Stimulated activated CD8-positive, alpha-beta memory T cell treated with anti-CD3 and anti-CD28 coated beads, Interleukin-2, amount 100 ng/mL, for 48 hours (primary cell): ENCODE data around the gene PRDM10.
"Not testable (repeated sequence)": the region's sequence is repeated elsewhere in the genome, so short reads cannot be mapped to it uniquely, and the experiment has no call there.

Source experiments
- DNase-seq, 2 donors: peaks; one replicate each; pipeline ENCODE4 v3.0.0-alpha.2; 2020; ENCODE audit warnings: low read depth in 2 of 2

The PRDM10 gene

DNA sequence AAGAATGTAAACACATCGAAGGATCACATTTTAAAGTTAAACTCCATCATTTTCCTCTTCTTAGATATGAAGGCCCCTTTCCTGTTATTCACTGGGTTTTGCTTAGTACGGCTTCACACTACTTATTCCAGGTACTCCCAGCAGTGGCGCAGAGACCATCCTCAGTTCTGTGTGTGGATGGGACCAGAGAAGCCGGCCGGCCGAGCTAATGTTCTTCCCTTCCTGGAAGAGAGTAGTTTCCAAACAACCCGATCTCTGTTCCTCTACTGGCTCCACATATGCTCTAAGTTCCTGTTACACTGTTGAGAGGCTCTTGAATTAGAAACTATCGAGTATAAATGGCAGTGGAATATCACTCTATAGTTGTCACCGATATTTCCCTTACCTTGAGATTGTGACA is 106.6 kb downstream of the PRDM10 start:
- DNase-seq = no peak

GRCh38 chr11:129895126-129896041 is 107.3 kb downstream of the PRDM10 start, which contains the start of gene NFRKB:
NFRKB (minus strand) TSS chr11:129895578; CDS start chr11:129892849, 2,729 bp downstream.
- DNase-seq = peak; percentile 83 to 90

DNA sequence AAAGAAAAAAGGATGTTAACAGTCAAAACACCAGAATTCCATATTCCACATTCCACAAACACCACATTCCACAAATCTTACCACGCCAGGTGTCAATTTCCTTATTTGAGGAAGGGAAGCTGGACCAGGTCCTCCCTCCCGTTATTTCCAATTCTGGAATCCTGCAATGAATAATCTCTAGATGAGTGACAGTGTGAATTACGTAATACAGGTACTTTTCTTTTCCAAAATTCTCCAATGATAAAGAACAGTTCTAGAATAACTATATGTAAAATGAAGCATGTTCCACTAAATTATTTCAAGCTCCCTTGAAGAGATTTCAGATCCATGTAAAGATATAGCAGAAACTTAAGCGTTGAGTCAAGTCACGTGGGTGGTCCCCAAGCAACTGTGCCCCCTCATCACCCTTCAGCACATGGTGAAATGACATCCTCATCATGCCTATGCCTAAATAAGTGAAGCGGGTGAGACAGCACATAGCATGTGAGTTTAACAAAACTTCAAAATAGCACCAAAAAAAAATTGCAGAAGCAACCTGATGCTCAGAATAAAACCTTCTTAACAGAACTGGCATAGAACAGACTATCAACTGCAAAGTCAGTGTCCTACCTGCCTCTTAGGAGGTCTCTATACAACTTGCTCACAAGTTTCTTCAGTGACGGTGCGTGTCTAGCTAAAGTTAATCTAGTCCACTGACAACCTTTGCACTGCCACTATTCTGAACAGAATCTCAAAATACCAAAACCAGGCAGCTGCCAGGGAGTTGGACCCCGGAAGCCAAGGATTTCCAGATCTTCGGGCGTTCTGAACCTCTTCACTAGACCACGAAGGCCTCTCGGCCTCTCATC is 108.1 kb downstream of the PRDM10 start:
- no peak for DNase-seq

DNA sequence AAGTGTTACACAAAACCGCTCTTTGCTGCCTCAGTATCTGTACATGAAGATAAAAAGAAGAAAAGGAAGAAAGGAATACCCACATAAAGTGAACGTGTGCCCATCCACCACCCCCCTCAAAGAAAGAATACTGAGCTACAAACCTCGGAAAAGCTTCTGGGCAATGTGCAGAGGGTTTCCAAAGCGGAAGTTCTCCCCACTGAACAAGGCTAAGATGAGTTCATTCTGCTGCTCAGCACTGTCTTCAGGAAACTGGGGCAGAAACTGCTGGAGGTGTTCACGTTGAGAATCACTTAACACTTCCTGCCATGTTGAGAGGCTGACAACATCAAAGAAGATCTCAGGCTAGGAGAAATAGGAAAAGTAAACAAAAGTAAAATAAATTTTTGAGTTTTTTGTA is 114.2 kb downstream of the PRDM10 start:
- no peak for DNase-seq

- DNase-seq = no peak
These were observed 117.3 kb downstream of the PRDM10 start for GRCh38 chr11:129885381-129885780.

- no peak for DNase-seq
These were observed 118.1 kb downstream of the PRDM10 start for GRCh38 chr11:129884581-129884980.

DNA sequence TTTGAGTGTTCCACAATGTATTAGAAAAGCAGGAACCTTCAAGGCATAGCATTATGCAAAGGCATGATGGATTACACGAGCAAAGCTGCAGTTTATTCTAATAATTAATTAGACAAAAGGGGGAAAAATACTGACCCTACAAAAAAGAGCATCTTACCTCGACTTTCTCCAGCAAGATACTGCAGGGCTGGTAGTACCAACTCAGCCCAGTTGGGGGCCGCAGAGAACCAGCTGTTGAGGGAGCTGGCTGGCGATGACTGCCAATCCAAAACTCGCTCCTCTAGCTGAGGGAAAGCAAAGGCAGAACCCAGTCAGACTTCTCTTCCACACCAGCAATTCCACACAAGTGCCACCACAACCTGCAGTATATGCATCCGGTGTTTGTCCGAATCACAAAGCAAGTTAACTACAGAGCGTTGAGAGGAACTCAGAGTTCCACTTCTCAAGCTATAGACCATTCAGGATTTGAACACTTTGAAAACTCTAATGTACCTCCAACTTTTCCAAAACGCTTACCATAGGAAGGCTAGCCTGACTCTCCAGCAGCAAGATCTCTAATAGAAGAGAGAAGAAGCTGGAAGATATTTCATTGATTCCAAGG is 121.0 kb downstream of the PRDM10 start:
- DNase-seq = peak in 1 of 2 donors; percentile 32

- DNase-seq = no peak
These were observed 122.3 kb downstream of the PRDM10 start for GRCh38 chr11:129880311-129880710.

DNA sequence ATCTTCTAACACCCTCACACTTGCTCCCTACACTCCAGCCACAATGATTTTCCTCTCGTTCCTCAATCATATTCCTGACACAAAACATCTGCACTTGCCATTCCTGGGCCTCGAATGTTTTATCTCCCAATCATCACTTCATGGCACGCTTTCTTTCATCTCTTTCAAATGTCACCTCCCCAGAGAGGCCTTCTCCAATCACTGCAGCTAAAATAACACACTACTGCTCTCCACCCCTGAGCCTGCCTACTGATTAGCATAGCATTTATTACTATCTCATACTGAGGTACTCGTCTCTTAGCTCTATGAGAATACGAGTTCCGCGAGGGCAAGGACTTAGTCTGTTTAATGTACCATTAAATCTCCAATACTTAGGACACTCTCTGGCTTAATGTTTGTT is 130.7 kb downstream of the PRDM10 start:
- DNase-seq = no peak

DNA sequence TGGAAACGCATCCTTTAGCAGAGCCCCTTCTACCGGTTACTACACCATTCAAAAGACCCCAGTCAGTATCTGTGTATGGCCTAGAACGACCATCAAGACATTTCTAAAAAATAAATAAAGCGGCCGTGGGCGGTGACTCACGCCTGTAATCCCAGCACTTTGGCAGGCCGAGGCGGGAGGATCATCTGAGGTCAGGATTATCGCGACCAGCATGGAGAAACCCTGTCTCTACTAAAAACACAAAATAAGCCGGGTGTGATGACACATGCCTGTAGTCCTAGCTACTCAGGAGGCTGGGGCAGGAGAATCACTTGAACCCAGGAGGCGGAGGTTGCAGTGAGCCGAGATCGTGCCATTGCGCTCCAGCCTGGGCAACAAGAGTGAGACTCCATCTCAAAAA is 134.0 kb downstream of the PRDM10 start:
- not testable (repeated sequence) for DNase-seq

GRCh38 chr11:129866311-129866710 is 136.3 kb downstream of the PRDM10 start:
- no peak for DNase-seq

DNA sequence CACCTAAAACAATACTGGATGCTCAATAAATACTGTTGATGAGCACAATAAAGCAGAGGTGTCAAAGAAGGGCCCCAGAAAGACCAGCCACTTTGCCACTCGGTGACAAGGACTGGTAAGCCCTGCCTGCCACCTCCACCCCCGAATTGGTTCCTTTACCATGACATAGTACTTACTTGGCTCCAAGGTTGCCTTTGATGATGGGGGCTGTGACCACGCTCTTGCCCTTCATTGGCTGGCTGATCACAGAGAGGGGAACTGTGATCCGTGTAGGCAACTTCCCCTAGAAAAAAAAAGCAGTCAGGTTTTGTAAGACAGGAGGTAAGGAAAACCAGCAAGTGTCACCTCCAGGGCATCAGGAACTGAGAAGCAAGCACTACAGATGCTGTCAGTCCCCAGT is 136.9 kb downstream of the PRDM10 start:
- no peak for DNase-seq

- no peak for DNase-seq
These were observed 137.8 kb downstream of the PRDM10 start for GRCh38 chr11:129864811-129865210.

GRCh38 chr11:129861702-129862522 is 140.7 kb downstream of the PRDM10 start:
- DNase-seq = no peak

GRCh38 chr11:129856036-129856435 is 146.6 kb downstream of the PRDM10 start:
- no peak for DNase-seq

DNA sequence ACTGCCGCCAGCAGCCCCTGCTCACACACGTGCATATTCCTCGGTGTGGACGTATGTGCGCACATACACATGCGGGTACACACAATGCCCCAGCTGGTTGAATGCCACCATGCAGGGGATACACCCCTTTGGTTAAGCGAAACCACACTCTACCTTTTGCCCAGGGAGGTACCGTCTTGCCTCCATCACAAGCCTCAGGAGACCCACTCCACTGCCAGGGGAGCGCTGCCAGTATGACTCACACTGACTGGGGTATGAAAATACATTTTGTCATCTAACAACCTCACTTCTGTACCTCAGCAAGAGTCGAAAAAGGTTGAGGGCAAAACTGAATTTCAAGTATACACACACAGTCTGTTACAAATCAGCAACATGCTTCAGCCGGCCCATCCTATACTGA is 147.5 kb downstream of the PRDM10 start:
- no peak for DNase-seq

DNA sequence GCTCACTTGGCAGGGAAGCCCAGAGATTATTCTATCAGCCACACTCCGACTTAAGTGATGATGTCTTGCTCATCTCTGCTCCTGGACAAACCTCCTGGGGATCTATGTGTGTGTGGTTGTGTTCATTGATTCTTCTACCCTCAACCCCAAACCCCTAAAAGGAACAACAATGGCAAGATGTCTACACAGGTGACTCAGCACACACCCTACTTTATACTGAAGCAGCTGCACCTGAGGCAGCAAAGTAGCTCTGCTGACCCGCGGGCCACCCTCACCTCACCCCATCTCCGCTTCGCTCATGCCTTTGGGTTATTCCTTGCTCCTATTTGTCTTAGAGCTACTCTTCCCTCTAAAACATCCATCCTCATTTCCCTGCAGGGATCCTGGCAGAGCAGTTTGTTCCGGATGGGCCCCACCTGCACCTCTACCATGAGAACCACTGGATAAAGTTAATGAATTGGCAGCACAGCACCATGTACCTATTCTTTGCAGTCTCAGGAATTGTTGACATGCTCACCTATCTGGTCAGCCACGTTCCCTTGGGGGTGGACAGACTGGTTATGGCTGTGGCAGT is 148.3 kb downstream of the PRDM10 start:
- DNase-seq = no peak

- DNase-seq = no peak
These were observed 149.0 kb downstream of the PRDM10 start for GRCh38 chr11:129853518-129854231.

DNA sequence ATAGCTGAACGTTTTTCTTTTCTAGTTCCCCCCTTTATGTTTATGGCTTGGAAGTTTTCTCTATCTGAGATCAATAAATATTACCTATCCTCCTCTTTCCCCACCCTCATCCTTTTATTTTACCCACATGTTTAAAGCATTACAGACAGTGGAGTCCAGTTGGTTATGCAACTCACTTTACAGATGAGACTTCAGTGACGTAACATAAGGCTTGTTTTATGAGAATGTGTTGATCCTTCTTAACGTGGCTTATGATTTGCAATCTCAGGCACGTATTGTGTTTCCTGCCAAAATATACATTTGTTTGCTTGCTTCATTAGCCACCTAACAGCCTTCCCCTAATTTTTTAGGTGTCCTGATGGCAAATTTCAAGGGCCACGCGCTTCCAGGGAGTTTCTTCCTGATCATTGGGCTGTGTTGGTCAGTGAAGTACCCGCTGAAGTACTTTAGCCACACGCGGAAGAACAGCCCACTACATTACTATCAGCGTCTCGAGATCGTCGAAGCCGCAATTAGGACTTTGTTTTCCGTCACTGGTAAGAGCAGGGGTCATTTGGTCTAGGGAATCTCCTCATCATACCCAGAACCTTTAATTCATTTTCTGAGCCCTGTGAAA is 150.4 kb downstream of the PRDM10 start:
- no peak for DNase-seq
